HG02840 (cell line): ENCODE results near the gene STT3A.
"Not testable (repeated sequence)": the region's sequence is repeated elsewhere in the genome, so short reads cannot be mapped to it uniquely, and the experiment has no call there.

Source experiments
- ATAC-seq: cut with Tn5 transposase; IDR thresholded peaks from one replicate; pipeline ENCODE4 v1.9.1; 2021; ENCODE audit warnings: mild to moderate bottlenecking, moderate library complexity, moderate number of reproducible peaks; ENCODE audit not compliant: unreplicated experiment, low FRiP score

Gene STT3A

DNA sequence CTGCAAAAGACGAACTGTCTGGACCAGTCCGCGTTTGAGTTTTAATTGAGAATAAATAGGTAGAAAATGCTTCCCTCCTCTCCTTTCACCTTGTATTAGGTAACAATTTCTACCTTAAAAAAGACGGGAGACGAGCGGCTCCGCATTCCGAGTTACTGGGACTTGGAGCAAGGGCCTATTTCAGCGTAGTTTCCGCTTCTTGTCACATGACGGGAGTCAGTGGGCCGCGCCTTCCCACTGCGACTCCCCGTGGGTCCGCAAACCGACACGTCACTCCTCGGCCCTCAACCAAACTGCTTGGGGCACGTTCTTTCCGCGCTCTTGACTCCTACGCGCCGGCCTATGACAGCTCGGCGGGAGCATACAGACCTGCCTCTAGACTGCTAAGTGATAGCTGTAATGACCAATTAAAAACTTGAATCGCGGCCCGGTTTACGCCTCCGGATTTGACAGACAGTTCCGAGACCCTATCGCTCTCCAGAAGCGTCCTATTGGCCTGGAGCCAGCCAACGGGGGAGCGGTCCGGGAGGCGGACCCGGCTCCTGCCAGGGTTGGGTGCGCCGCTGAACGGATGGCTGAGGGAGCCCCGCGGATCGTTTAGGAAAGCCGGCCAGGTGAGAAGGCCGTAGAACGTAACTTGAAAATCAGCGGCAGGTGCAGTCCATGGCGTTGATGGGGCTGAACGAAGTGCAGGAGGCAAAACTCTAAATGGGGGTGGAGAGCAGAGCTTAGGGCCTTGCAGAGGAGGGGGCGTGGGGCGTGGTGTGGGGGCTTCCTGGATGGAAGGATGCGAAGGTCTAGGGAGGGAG is at the start of gene STT3A:
STT3A (plus strand) TSS at position 548 of the 809 bp plus-strand sequence. CDS start 3,064 bp downstream, outside the sequence.
- ATAC-seq, result peak; percentile 99

GRCh38 chr11:125550780-125551179 is 41.9 kb upstream of the STT3A start:
- no peak for ATAC-seq

DNA sequence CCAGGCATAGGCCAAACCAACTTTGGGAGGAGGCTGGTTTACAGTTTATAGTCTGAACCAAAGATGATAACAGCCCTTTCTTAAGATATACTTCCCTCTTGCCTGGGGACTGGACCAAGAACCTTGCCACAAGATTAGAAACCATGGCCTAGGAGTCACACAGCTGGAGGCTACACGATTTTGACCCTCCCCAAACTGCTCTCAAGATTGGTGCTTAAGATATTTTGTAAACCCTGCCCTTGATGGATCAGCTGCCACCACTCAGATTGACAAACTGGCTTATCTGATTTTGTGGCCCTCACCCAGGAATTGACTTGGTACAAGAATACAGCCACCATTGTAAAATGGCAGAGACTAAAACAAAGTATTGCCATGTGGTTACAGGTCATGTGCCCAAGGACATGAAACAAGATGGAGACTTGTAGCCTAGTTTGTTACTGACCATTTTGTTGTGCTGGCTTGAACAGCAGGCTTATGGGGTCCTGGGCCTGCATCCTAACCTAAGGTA is 40.8 kb upstream of the STT3A start:
- no peak for ATAC-seq

DNA sequence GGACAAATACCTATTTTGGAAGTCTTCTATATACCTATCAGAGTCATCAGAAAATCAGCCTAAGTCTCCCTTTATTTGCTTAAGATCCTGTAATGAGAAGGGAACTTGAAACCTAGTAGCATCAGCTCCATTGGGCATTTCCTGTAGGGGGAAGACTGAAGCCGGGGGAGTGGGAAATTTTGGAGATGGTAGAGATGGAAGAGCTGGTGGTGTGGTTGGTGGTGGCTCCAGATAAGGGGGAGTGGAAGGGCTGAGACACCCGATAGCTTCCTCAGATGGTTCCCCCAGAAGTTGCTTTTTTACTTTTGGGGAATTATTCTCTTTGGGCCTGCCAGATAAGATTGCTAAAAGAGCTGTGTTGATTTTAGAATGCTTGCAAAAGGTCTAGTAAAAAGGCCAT is 39.7 kb upstream of the STT3A start:
- no peak for ATAC-seq

- ATAC-seq, result no peak
Observed at GRCh38 chr11:125553357-125553756, 39.3 kb upstream of the STT3A start.

- ATAC-seq, result no peak
Observed at GRCh38 chr11:125554038-125554437, 38.6 kb upstream of the STT3A start.

- no peak for ATAC-seq
Observed at GRCh38 chr11:125559888-125560287, 32.8 kb upstream of the STT3A start.

GRCh38 chr11:125561924-125562323 is 30.7 kb upstream of the STT3A start:
- ATAC-seq, result no peak

DNA sequence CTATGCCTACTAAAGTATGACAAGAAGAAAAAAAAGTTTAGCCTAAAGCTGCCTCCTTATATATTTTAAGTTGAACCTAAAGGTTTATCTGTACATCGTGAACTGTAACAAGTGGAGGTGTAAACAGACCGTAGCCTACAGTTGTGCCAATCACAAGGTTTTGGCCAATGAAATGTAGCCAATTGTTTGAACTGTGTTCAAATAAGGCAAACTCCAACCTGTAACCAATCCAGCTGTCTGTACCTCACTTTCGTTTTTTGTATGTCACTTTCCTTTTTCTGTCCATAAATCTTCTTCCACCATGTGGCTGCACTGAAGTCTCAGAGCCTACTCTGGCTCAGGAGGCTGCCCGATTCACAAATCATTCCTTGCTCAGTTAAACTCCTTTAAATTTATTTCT is 30.2 kb upstream of the STT3A start:
- ATAC-seq, result no peak

GRCh38 chr11:125564357-125564756 is 28.3 kb upstream of the STT3A start:
- ATAC-seq, result no peak

- ATAC-seq, result no peak
Observed at GRCh38 chr11:125566235-125566634, 26.4 kb upstream of the STT3A start.

- peak; percentile 93 for ATAC-seq
Observed at GRCh38 chr11:125568970-125569914, 23.4 kb upstream of the STT3A start, which contains the start of gene EI24. EI24 (plus strand) TSS chr11:125569477; CDS start chr11:125572528, 3,051 bp downstream.

- no peak for ATAC-seq
Observed at GRCh38 chr11:125569915-125570621, 22.6 kb upstream of the STT3A start.

DNA sequence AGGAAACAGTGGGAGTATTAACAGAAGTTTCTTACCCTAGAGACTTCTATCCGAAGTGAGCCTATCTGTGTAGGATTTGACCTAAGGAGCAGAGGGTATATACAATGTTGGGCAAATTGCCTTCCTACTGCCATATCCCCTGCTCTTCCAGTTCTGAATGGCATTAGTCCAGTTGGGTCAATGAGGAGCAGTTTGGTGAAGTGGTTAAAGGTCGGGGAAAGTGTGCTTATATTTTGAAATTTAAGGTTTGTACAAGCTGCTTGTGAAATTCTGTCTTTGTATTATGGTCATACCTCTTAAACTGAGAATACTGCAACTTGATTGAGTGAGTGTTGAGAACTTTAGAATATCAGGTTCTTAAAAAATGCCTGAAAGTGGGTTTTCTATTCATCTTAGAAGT is 21.7 kb upstream of the STT3A start:
- ATAC-seq, result no peak

GRCh38 chr11:125572916-125573315 is 19.7 kb upstream of the STT3A start:
- no peak for ATAC-seq

DNA sequence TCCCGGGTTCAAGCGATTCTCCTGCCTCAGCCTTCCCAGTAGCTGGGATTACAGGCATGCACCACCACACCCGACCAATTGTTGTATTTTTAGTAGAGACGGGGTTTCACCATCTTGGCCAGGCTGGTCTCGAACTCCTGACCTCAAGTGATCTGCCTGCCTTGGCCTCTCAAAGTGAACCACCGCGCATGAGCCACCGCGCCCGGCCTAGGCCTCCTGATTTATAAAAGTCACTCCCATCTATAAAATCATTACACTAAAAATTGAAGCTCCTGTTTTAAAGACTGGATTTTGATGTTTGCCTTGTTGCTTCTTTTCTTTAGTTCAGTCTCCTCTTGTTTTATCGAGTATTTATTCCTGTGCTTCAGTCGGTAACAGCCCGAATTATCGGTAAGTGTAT is 15.5 kb upstream of the STT3A start:
- not testable (repeated sequence) for ATAC-seq

DNA sequence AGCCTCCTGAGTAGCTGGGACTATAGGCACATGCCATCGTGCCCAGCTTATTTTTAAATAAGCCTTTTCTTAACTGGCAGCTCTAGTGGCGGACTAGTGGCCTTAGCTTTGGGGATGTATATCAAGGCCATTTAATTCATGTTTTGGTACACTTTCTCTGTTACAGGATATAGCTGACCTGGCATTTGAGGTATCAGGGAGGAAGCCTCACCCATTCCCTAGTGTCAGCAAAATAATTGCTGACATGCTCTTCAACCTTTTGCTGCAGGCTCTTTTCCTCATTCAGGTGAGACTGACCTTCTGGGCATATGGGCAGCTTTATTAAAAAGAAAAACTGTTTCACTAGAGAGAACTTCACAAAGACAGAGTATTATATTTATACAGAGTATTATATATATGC is 13.9 kb upstream of the STT3A start:
- ATAC-seq, result no peak

DNA sequence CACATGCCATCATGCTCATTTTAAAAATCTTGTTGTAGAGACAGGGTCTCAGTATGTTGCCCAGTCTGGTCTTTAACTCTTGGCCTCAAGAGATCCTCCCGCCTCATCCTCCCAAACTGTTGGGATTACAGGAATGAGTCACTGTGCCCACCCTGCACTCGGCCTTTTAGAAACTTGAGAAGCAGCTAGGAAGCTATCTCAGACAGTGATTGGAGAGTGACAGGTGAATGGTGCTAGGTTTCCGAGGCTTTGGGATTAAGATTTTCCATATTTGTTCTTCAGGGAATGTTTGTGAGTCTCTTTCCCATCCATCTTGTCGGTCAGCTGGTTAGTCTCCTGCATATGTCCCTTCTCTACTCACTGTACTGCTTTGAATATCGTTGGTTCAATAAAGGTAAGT is 12.8 kb upstream of the STT3A start:
- ATAC-seq, result no peak

DNA sequence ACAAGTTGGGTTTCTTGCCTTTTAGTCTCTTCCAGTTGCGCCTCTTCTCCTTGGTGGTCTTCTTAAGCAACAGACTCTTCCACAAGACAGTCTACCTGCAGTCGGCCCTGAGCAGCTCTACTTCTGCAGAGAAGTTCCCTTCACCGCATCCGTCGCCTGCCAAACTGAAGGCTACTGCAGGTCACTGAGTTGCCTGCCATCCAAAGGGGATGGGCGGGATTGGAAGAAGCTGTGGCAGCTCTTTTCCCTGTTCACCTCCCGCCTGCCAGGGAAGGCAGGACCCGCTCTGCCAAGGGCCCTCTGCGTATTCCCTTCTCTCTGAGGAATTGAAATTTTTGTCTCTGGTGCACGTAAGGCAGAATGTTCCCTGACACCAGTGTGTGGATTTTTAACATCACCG is 9.2 kb upstream of the STT3A start:
- no peak for ATAC-seq

DNA sequence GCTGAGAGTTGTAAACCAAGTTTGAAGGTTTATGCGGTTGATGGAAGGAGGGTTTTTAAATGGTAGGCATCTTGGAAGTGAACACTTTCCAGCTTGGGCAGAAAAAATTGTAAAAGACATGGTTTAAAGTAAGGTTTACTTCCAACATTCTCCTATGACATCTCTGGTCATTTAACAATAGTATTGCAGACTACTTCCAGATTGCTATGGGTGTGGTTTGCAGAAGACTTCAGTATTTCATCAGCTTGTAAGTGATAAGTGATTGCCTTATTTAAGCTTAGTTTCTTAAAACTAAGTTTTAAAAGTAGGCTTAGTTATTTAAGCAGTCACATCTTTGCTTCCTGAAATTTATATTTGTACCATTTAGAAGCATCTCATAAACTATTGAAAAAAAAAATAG is 7.2 kb upstream of the STT3A start:
- ATAC-seq, result no peak
